ENCODE data around the gene PPM1M.

DNA sequence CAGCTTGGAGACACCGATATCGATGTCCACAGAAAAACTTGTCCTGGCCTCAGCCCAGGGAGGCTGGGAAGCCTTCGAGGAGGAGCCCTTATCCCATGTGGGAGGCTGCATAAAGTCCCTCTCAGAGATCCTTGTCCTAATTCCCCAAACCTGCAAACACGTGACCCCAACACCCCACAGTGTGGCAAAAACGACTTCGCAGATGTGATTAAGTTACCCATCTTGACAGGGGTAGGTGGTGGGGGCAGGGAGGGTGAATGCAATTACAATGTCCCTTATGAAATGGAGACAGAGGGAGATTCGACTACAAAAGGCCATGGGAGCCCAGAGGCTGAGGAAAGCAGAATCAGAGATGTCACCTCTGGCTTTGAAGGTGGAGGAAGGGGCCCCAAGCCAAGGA is 17.8 kb upstream of the PPM1M start:
- no peak for TF ChIP-seq POLR2A (IDR thresholded peaks at IDR 0.05; ENCODE audit: extremely low read depth, insufficient read length)
- TF ChIP-seq, protein P1, sequence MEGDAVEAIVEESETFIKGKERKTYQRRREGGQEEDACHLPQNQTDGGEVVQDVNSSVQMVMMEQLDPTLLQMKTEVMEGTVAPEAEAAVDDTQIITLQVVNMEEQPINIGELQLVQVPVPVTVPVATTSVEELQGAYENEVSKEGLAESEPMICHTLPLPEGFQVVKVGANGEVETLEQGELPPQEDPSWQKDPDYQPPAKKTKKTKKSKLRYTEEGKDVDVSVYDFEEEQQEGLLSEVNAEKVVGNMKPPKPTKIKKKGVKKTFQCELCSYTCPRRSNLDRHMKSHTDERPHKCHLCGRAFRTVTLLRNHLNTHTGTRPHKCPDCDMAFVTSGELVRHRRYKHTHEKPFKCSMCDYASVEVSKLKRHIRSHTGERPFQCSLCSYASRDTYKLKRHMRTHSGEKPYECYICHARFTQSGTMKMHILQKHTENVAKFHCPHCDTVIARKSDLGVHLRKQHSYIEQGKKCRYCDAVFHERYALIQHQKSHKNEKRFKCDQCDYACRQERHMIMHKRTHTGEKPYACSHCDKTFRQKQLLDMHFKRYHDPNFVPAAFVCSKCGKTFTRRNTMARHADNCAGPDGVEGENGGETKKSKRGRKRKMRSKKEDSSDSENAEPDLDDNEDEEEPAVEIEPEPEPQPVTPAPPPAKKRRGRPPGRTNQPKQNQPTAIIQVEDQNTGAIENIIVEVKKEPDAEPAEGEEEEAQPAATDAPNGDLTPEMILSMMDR (IDR thresholded peaks at IDR 0.05; ENCODE audit: low read depth, low read length): no peak

All from NB4 (cell line).